HepG2 (cell line): Measurements from ENCODE around the gene KCTD13. TPM values are rescaled to one million over a fixed set of nuclear protein-coding genes. Genes with fewer than 3 reads are reported as not detected.

Experiments used
- CCAR2 ChIP-seq: fragments of 200-400 bp; formaldehyde crosslinking; optimal IDR thresholded peaks from 2 replicates; pipeline ENCODE3; 2018; ENCODE audit warnings: low read depth, mild to moderate bottlenecking, low read length, moderate library complexity
- KMT2A ChIP-seq: sonication (generic); formaldehyde crosslinking; IDR thresholded peaks from 2 replicates; pipeline ENCODE4 v1.4.0; 2020; ENCODE audit warnings: missing genetic modification reagents
- MAFG ChIP-seq: sonication (generic); formaldehyde crosslinking; IDR thresholded peaks from 2 replicates; pipeline ENCODE4 v1.5.1; 2020; ENCODE audit warnings: mild to moderate bottlenecking, missing genetic modification reagents
- SMAD1 ChIP-seq: sonication (generic); formaldehyde crosslinking; IDR thresholded peaks from 2 replicates; pipeline ENCODE4 v1.4.0; 2020; ENCODE audit warnings: missing genetic modification reagents, low read depth, mild to moderate bottlenecking, borderline replicate concordance
- SOX5 ChIP-seq: IDR thresholded peaks from 2 replicates; pipeline ENCODE4 v1.6.1; 2016; ENCODE audit warnings: borderline replicate concordance
- ZNF644 ChIP-seq: IDR thresholded peaks from 2 replicates; pipeline ENCODE4 v1.6.1; 2016; ENCODE audit warnings: low read depth
- ZNF788 ChIP-seq: sonication (generic); formaldehyde crosslinking; IDR thresholded peaks from 2 replicates; pipeline ENCODE4 v1.5.0; 2020; ENCODE audit warnings: mild to moderate bottlenecking, missing genetic modification reagents, borderline replicate concordance
- polyA plus RNA-seq, 8 experiments: library from polyadenylated mRNA; depleted of rRNA in 3 of 8; stranded (reverse) in 7 of 8; unstranded in 1 of 8; fragments of >200 nt; fragmentation: Illumina TruSeq in 4 of 8; extraction: Trizol in 4 of 8; gene quantifications; 2 replicates each; pipeline versions ENCODE4 v1.2.1 to v1.2.3, GENCODE V29; 2011 to 2016; ENCODE audit warnings: low read depth in 4 of 8, missing spikeins in 1 of 8, mixed read lengths in 1 of 8; ENCODE audit not compliant: insufficient read depth in 1 of 8
- total RNA-seq, 5 experiments: library from RNA; depleted of rRNA; stranded (reverse); fragments of >200 nt; fragmentation: Illumina TruSeq; extraction: Trizol; gene quantifications; 2 replicates each; pipeline ENCODE4 v1.2.3, GENCODE V29; 2016; ENCODE audit warnings: low read depth in 1 of 5
- TF ChIP-seq, protein P1 (sequence below): sonication (generic); formaldehyde crosslinking; IDR thresholded peaks from 2 replicates; pipeline ENCODE4 v1.4.0; 2020; ENCODE audit warnings: mild to moderate bottlenecking, missing genetic modification reagents
- TF ChIP-seq, protein P2 (sequence below): sonication (generic); formaldehyde crosslinking; IDR thresholded peaks from 2 replicates; pipeline ENCODE4 v1.5.0; 2020; ENCODE audit warnings: mild to moderate bottlenecking, missing genetic modification reagents
- TF ChIP-seq, protein P3 (sequence below): IDR thresholded peaks from 2 replicates; pipeline ENCODE4 v1.6.1; 2016
- TF ChIP-seq, protein P4 (sequence below): sonication (generic); formaldehyde crosslinking; IDR thresholded peaks from 2 replicates; pipeline ENCODE4 v1.4.0; 2020; ENCODE audit warnings: mild to moderate bottlenecking, missing genetic modification reagents
- TF ChIP-seq, protein P5 (sequence below): IDR thresholded peaks from 2 replicates; pipeline ENCODE4 v1.6.1; 2012; ENCODE audit warnings: inconsistent platforms
- TF ChIP-seq, protein P6 (sequence below): sonication (generic); formaldehyde crosslinking; IDR thresholded peaks from 2 replicates; pipeline ENCODE4 v1.4.0; 2020; ENCODE audit warnings: missing genetic modification reagents

Gene KCTD13
- total and polyA plus RNA-seq, 2 of the 13 experiments (the other 11 are each of a cell fraction or from before 2014, with no cell fraction given): 6.3 to 14.7 TPM

DNA sequence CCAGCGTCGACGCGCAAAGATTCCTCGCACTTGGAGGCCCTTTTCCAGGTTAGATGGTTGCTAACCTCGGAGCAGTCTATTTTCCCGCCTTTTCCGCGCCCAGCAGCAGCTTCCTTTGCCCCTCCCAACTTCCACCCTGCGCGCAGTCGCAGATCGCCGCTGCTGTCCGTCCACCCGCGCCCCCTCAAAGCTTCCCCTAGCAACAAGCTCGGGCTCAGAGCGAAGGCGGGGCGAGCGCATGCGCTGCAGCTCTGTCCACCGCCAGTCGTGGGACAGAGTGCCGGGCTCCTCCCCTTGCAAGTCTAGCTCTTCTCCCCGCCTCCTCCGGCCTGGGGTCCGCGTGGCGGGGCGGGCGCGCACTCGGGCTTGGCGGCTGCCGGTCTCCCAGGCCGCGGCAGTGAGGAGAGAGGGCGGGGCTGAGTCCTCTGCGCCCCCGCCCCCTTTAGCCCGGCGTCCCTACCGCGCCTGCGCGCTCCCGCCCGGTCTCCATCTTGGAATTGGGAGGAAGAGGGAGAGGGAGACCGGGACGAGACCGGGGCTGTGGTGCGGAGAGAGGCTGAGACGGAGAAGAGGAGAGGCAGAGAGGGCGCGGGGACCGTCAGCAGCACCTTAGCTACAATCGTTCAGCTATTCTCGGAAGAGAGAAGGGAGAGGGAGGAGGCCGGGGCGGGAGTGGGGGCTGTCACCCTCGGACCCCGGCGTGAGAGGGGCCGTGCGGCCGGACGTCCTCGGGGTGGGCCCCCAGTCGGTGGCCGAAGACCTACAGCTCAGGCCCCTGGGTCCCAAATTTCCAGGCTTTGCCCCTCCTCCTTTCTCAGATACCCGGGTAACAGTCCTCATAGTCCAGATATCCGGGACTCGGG lies 47.6 kb upstream of the KCTD13 start, which contains the start of gene TAOK2 (continued):
- TF ChIP-seq, protein P1, sequence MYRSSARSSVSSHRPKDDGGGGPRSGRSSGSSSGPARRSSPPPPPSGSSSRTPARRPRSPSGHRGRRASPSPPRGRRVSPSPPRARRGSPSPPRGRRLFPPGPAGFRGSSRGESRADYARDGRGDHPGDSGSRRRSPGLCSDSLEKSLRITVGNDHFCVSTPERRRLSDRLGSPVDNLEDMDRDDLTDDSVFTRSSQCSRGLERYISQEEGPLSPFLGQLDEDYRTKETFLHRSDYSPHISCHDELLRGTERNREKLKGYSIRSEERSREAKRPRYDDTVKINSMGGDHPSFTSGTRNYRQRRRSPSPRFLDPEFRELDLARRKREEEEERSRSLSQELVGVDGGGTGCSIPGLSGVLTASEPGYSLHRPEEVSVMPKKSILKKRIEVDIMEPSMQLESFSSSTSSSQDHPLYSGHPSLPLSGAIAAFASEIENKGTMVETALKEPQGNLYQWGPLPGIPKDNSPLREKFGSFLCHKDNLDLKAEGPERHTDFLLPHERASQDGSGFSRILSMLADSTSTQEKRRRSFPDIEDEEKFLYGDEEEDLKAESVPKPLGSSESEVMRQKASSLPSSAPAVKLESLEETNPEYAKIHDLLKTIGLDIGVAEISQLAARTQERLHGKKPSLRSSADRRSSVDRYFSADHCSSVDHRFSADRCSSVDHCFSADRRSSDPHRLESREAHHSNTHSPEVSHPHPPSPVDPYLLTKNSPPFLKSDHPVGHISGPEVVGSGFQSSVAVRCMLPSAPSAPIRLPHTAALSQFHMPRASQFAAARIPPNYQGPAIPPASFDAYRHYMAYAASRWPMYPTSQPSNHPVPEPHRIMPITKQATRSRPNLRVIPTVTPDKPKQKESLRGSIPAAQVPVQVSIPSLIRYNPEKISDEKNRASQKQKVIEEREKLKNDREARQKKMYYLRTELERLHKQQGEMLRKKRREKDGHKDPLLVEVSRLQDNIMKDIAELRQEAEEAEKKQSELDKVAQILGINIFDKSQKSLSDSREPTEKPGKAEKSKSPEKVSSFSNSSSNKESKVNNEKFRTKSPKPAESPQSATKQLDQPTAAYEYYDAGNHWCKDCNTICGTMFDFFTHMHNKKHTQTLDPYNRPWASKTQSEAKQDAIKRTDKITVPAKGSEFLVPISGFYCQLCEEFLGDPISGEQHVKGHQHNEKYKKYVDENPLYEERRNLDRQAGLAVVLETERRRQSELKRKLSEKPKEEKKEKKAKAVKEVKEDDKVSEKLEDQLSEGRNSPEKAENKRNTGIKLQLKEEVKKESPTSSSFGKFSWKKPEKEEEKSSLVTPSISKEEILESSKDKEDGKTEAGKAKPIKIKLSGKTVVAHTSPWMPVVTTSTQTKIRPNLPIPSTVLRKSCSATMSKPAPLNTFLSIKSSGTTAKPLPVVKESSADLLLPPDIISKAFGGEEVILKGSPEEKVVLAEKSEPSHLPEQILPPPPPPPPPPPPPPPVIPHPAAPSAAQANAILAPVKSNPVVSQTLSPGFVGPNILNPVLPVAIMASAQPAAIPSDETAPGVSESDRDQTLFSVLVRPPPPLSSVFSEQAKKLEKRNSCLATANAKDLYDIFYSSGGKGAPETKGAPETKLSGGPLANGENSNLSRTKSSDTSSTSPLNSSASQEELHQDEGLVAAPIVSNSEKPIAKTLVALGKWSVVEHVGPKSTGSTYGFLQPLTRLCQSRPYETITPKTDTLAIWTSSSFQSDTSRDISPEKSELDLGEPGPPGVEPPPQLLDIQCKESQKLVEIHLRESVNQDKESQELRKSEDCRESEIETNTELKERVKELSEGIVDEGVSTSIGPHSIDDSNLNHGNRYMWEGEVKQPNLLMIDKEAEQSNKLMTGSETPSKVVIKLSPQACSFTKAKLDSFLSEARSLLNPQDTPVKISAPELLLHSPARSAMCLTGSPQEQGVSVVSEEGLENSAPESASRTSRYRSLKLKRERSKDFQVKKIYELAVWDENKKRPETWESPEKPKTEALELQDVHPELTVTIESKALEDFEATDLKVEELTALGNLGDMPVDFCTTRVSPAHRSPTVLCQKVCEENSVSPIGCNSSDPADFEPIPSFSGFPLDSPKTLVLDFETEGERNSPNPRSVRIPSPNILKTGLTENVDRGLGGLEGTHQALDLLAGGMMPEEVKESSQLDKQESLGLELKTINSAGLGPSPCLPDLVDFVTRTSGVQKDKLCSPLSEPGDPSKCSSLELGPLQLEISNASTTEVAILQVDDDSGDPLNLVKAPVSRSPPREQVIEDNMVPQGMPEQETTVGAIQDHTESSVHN (CRISPR knock-in tag): peak; percentile 53; the same call in 1 of the 2 replicates
- TF ChIP-seq SMAD1 (peak; percentile 86; the same call in 1 of the 2 replicates), SOX5 (CRISPR knock-in tag) (peak; percentile 72), ZNF788 (CRISPR knock-in tag) (peak; percentile 61; the same call in 1 of the 2 replicates), ZNF644 (no peak), MAFG (no peak), CCAR2 (no peak), KMT2A (CRISPR knock-in tag) (no peak; the same call in 1 of the 2 replicates)
- TF ChIP-seq, protein P2, sequence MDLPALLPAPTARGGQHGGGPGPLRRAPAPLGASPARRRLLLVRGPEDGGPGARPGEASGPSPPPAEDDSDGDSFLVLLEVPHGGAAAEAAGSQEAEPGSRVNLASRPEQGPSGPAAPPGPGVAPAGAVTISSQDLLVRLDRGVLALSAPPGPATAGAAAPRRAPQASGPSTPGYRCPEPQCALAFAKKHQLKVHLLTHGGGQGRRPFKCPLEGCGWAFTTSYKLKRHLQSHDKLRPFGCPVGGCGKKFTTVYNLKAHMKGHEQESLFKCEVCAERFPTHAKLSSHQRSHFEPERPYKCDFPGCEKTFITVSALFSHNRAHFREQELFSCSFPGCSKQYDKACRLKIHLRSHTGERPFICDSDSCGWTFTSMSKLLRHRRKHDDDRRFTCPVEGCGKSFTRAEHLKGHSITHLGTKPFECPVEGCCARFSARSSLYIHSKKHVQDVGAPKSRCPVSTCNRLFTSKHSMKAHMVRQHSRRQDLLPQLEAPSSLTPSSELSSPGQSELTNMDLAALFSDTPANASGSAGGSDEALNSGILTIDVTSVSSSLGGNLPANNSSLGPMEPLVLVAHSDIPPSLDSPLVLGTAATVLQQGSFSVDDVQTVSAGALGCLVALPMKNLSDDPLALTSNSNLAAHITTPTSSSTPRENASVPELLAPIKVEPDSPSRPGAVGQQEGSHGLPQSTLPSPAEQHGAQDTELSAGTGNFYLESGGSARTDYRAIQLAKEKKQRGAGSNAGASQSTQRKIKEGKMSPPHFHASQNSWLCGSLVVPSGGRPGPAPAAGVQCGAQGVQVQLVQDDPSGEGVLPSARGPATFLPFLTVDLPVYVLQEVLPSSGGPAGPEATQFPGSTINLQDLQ: 0 out of 2 replicates have a peak, but pooled peaks have one; percentile 45
- TF ChIP-seq, protein P3, sequence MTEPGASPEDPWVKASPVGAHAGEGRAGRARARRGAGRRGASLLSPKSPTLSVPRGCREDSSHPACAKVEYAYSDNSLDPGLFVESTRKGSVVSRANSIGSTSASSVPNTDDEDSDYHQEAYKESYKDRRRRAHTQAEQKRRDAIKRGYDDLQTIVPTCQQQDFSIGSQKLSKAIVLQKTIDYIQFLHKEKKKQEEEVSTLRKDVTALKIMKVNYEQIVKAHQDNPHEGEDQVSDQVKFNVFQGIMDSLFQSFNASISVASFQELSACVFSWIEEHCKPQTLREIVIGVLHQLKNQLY (CRISPR knock-in tag): peak; percentile 75
- TF ChIP-seq, protein P4, sequence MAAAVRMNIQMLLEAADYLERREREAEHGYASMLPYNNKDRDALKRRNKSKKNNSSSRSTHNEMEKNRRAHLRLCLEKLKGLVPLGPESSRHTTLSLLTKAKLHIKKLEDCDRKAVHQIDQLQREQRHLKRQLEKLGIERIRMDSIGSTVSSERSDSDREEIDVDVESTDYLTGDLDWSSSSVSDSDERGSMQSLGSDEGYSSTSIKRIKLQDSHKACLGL (CRISPR knock-in tag): peak; percentile 82
- TF ChIP-seq, protein P5, sequence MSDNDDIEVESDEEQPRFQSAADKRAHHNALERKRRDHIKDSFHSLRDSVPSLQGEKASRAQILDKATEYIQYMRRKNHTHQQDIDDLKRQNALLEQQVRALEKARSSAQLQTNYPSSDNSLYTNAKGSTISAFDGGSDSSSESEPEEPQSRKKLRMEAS: peak; percentile 98
- TF ChIP-seq, protein P6, sequence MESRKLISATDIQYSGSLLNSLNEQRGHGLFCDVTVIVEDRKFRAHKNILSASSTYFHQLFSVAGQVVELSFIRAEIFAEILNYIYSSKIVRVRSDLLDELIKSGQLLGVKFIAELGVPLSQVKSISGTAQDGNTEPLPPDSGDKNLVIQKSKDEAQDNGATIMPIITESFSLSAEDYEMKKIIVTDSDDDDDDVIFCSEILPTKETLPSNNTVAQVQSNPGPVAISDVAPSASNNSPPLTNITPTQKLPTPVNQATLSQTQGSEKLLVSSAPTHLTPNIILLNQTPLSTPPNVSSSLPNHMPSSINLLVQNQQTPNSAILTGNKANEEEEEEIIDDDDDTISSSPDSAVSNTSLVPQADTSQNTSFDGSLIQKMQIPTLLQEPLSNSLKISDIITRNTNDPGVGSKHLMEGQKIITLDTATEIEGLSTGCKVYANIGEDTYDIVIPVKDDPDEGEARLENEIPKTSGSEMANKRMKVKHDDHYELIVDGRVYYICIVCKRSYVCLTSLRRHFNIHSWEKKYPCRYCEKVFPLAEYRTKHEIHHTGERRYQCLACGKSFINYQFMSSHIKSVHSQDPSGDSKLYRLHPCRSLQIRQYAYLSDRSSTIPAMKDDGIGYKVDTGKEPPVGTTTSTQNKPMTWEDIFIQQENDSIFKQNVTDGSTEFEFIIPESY (CRISPR knock-in tag): peak; percentile 65
